Adrenal gland (tissue), 19 donors: ENCODE measurements around the gene ABCB10. TPM values are rescaled to one million over a fixed set of nuclear protein-coding genes. Genes with fewer than 3 reads are reported as not detected.
A peak's percentile ranks its signal among the peaks of the same experiment; 100 is the strongest.

ENCODE experiments used
- DNase-seq, 7 donors: peaks; one replicate each; pipeline ENCODE4 v3.0.0-alpha.2; 2019 to 2020
- H3K27ac ChIP-seq, 5 donors: fragments of 200-600 bp; sonication (generic) in 4 of 5; 1 replicate in 3 of 5; 2 replicates in 2 of 5; pipeline versions ENCODE4 v1.5.1 to v1.8.0; 2016 to 2020; ENCODE audit warnings: mild to moderate bottlenecking in 1 of 5
- H3K27me3 ChIP-seq: fragments of 200-600 bp; 2 replicates; pipeline ENCODE4 v1.8.0; 2021
- H3K36me3 ChIP-seq, 2 donors: fragments of 200-600 bp; replicated peaks in 1 of 2; 1 replicate in 1 of 2; 2 replicates in 1 of 2; pipeline versions ENCODE4 v1.5.1 to v1.8.0; 2018 to 2022
- H3K4me1 ChIP-seq, 2 donors: fragments of 200-600 bp; replicated peaks in 1 of 2; 1 replicate in 1 of 2; 2 replicates in 1 of 2; pipeline versions ENCODE4 v1.5.1 to v1.8.0; 2018 to 2021
- H3K4me3 ChIP-seq, 4 donors: fragments of 200-600 bp; sonication (generic) in 3 of 4; one replicate each; pipeline ENCODE4 v1.5.1; 2016 to 2018
- H3K9me3 ChIP-seq, 3 donors: fragments of 200-600 bp; sonication (generic) in 1 of 3; replicated peaks in 1 of 3; 1 replicate in 2 of 3; 2 replicates in 1 of 3; pipeline versions ENCODE4 v1.5.1 to v1.8.0; 2016 to 2021
- POLR2A ChIP-seq, 2 donors: fragments of 450-650 bp; IDR thresholded peaks; one replicate each; pipeline ENCODE4 v1.6.1; 2017; ENCODE audit warnings: antibody characterized with exemption in 2 of 2, mild to moderate bottlenecking in 2 of 2, moderate library complexity in 1 of 2
- WGBS, 4 donors: extraction: QIAGEN DNeasy Blood & Tissue Kit in 2 of 4; methylation state at CpG; one replicate each; pipeline versions ENCODE4 v1.1.5 to v1.1.7; 2013 to 2017; 5-methylcytosine and 5-hydroxymethylcytosine counted together
- intact Hi-C, 2 donors: fragments of 100-400 bp; cut with DNase I; formaldehyde crosslinking; loops; one replicate each; pipeline versions ENCODE4 v1.14.1 to v1.15.0; 2022 to 2023
- long read RNA-seq, 10 donors: library from polyadenylated mRNA in 3 of 10; unstranded in 2 of 10; stranded (forward) in 1 of 10; transcript quantifications; one replicate each; pipeline ENCODE4 v2.0.0 and lab custom pipeline, GENCODE V29; 2021 to 2026
- polyA plus RNA-seq, 3 donors: library from polyadenylated mRNA; stranded (reverse); fragments of 200-250 nt in 2 of 3; fragments of 350-450 nt in 1 of 3; fragmentation: Illumina TruSeq in 1 of 3; extraction: RNeasy Lipid Tissue Mini Kit (QIAGEN cat#74804) in 1 of 3; gene quantifications; one replicate each; pipeline ENCODE4 v1.2.3, GENCODE V29; 2013 to 2014
- total RNA-seq, 9 donors: library from RNA; depleted of rRNA in 4 of 9; stranded (reverse); fragments of >200 nt in 4 of 9; fragments of 120-200 nt in 1 of 9; fragmentation: NEBNext Ultra II Directional in 1 of 9; extraction: Animal tissue kit (Norgen Biotek cat#: 25700) in 1 of 9; gene quantifications; one replicate each; pipeline versions ENCODE4 v1.1.0 to v1.2.4, GENCODE V29; 2013 to 2023
- TF ChIP-seq, protein P1 (sequence below), 6 experiments: fragments of 450-650 bp in 4 of 6; fragments of 200-600 bp in 2 of 6; sonication (generic) in 1 of 6; IDR thresholded peaks; 1 replicate in 5 of 6; 2 replicates in 1 of 6; pipeline versions ENCODE4 v1.5.1 to v1.8.0; 2016 to 2021; ENCODE audit warnings: antibody characterized with exemption in 6 of 6, mild to moderate bottlenecking in 2 of 6, moderate library complexity in 1 of 6
- donor health status: healthy with polysubstance abuse.
- donor health status: Bipolar disorder and iron deficiency.
- donor health status: DM: yes; HTN: yes; CAD: no.
- donor health status: DM: no; HTN: no; CAD: no.
- donor health status: DM: no; HTN: no; CAD: no.
- donor health status: DM: yes; HTN: yes; CAD: no.

The ABCB10 gene
- total RNA-seq = 10 to 100 TPM in 8 of 9 donors, 1 to 10 TPM in 1; 9.4 to 15.0 (median 12.9) TPM
- polyA plus RNA-seq = 10 to 100 TPM in 1 of 3 donors, 1 to 10 TPM in 2; 4.7 to 10.9 (median 5.1) TPM
- long read RNA-seq, donor 1, partial matches to known transcripts = 0 of 3 reads
- long read RNA-seq, donor 1, other reads (novel, unspliced or antisense) = 0 of 3 reads
- long read RNA-seq, donor 2, partial matches to known transcripts = 0 of 2 reads
- long read RNA-seq, donor 2, other reads (novel, unspliced or antisense) = 0 of 2 reads
- long read RNA-seq, donor 3, partial matches to known transcripts = 0 of 3 reads
- long read RNA-seq, donor 3, other reads (novel, unspliced or antisense) = 0 of 3 reads
- long read RNA-seq, donor 4 = 0 reads
- long read RNA-seq, donor 5, transcript ABCB10-201 (13 exons, 3,857 nt) = major isoform, 59 of 67 reads
- long read RNA-seq, donor 5, partial matches to known transcripts = 1 of 67 reads
- long read RNA-seq, donor 5, other reads (novel, unspliced or antisense) = 7 of 67 reads
- long read RNA-seq, donor 6 = 0 reads
- long read RNA-seq, donor 7, transcript ABCB10-201 (13 exons, 3,857 nt) = major isoform, 5 of 5 reads
- long read RNA-seq, donor 7, partial matches to known transcripts = 0 of 5 reads
- long read RNA-seq, donor 7, other reads (novel, unspliced or antisense) = 0 of 5 reads
- long read RNA-seq, donor 8, partial matches to known transcripts = 0 of 4 reads
- long read RNA-seq, donor 8, other reads (novel, unspliced or antisense) = 0 of 4 reads
- long read RNA-seq, donor 9 = 0 reads
- long read RNA-seq, donor 10, partial matches to known transcripts = 0 of 1 reads
- long read RNA-seq, donor 10, other reads (novel, unspliced or antisense) = 0 of 1 reads

DNA sequence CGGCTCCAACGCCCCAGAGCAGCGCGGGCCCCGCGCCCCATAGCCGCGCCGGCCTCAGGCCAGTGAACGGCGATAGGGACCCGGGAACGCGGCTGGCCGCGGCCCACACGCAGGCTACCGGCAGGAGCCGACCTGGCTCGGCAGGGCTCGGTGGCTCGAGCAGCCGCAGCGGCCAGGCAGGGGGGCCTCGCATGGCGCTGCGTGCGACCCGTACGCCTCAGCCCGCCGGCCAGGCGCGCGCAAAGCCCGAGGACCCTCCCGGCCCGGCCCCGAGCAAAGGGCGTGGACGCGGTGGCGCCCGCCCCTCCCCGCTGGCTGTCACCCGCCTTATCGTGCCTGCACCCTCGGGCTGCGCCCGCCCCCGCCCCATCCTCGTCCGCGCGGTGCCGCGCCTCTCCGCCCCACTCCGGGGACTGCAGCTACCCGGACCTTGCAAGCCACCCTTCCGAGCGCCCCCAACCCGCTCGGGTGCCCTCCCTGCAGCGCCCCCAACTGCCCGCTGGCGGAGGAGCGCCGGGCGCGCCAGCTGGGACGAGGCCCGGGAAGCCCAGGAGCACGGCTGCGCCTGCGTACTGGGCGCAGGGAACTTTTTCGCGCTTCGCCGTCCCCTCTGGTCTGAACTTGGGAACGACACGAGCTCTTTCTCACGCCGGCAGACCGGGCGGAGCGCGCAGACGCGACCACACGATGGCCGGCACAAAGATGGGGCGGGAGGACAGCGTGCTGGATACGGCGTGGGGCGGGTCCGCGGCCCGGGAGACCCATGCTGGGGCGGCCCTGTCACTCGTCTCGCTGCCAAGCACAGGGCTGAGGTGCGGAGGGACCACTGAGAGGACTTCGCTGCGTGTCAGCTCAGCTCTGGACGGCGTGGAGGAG, at the start of gene ABCB10:
ABCB10 (minus strand) TSS at position 248 of the 876 bp plus-strand sequence; CDS start at position 193, 55 bp downstream.
- peak within 1 kb of the TSS; percentile 46 to 95 (median 74) for H3K27ac ChIP-seq
- intact Hi-C loops = loop anchor here in 1 of 2 donors (5.0 kb wide), 1 partner anchor 69 kb away; the partner anchor contains the start of genes TAF5L and URB2
- H3K9me3 ChIP-seq = no peaks in the 10 kb centered on the region
- WGBS, 4 donors = 0 to 1% (median 0%) methylated on average over 7 to 109 of the region's 109 CpGs
- H3K4me3 ChIP-seq = peak within 1 kb of the TSS in 3 of 4 donors; percentile 12 to 92 (median 90)
- no peaks in the 10 kb centered on the region for H3K36me3 ChIP-seq
- peak; percentile 96 to 98 (median 96) for DNase-seq
- peak in 1 of 2 donors; percentile 54 for TF ChIP-seq POLR2A (IDR thresholded peaks at IDR 0.05)
- TF ChIP-seq, protein P1, sequence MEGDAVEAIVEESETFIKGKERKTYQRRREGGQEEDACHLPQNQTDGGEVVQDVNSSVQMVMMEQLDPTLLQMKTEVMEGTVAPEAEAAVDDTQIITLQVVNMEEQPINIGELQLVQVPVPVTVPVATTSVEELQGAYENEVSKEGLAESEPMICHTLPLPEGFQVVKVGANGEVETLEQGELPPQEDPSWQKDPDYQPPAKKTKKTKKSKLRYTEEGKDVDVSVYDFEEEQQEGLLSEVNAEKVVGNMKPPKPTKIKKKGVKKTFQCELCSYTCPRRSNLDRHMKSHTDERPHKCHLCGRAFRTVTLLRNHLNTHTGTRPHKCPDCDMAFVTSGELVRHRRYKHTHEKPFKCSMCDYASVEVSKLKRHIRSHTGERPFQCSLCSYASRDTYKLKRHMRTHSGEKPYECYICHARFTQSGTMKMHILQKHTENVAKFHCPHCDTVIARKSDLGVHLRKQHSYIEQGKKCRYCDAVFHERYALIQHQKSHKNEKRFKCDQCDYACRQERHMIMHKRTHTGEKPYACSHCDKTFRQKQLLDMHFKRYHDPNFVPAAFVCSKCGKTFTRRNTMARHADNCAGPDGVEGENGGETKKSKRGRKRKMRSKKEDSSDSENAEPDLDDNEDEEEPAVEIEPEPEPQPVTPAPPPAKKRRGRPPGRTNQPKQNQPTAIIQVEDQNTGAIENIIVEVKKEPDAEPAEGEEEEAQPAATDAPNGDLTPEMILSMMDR (IDR thresholded peaks at IDR 0.05) = peak; percentile 50 to 87 (median 70)
- peaks cover 0 to 25% of the 10 kb centered on the region in 2 donors for H3K4me1 ChIP-seq
- no peaks in the 10 kb centered on the region for H3K27me3 ChIP-seq

DNA sequence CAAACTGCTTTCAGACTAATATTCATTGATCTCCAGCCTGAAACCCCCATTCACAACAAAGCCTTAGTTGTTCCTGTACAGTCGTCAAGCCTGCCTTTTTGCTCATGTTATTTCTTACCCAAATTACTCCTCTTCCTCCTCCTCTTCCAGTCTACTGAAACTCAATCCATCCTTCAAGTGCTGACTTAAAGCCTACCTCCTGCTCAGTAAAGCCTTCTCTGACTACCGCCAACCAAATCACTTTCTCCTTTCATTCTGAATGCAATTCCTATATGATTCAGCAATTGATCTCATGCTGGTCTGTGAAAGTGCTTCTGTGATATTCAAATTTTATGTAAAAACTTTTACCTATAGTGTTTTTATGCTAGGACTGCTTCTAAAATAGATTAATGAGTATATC, 48.9 kb upstream of the ABCB10 start:
- peaks cover 0 to 58% of the 10 kb centered on the region in 2 donors for H3K36me3 ChIP-seq

DNA sequence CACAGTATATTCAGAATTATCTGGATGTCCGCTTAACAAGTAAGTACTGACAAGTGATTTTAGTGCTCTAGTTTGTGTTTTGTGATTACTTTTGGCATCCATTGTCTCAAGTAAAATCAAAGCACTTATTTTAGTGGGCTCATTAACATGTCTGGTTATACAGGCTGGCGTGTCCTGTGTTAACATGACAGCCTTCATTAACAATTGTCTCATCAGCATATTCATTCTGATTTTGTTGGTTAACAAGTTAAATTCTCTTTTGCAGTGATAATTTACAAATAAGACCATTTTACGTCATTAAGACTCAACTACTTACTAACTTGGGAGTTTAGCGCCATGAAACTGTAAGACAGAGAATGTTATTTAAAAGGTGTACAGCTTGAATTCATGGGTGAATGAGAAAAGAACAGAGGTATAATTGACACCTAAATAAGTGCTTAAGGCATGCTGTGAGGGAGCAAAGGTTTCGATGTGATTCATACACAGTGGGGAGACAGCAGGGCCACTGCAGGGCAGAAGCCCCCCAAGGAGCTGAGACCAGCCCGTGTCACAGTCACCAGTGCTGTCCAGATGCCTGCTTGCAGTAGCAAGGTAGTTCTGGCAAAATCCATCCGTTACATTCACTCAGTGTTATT, 45.0 kb upstream of the ABCB10 start:
- no peaks in the 10 kb centered on the region for H3K4me1 ChIP-seq
- H3K36me3 ChIP-seq = peaks cover 0 to 40% of the 10 kb centered on the region in 2 donors
- no peaks in the 10 kb centered on the region for H3K27me3 ChIP-seq
- H3K4me3 ChIP-seq = no peak overlapping the region
- 82 to 92% (median 86%) methylated on average over 7 of the region's 7 CpGs for WGBS, 4 donors
- H3K27ac ChIP-seq = no peak overlapping the region
- no peaks in the 10 kb centered on the region for H3K9me3 ChIP-seq
- no peak for DNase-seq
- TF ChIP-seq, protein P1 (IDR thresholded peaks at IDR 0.05) = no peak
- TF ChIP-seq POLR2A (IDR thresholded peaks at IDR 0.05) = no peak
- intact Hi-C loops = no loop called here

More for the DNA sequence above, 48.9 kb upstream of the ABCB10 start:
- no peaks in the 10 kb centered on the region for H3K4me1 ChIP-seq
- H3K27me3 ChIP-seq = no peaks in the 10 kb centered on the region
- DNase-seq = no peak
- TF ChIP-seq, protein P1 (IDR thresholded peaks at IDR 0.05) = no peak
- TF ChIP-seq POLR2A (IDR thresholded peaks at IDR 0.05) = no peak
- no peaks in the 10 kb centered on the region for H3K9me3 ChIP-seq
- H3K4me3 ChIP-seq = no peak overlapping the region
- H3K27ac ChIP-seq = no peak overlapping the region
- intact Hi-C loops = no loop called here
- 90 to 98% (median 93%) methylated on average over 2 of the region's 2 CpGs for WGBS, 4 donors
